Vein endothelial cell (primary cell): ENCODE data around the gene SPDEF. TPM values are rescaled to one million over a fixed set of nuclear protein-coding genes. Genes with fewer than 3 reads are reported as not detected.

Experiments
- total RNA-seq: library from RNA; depleted of rRNA; stranded (reverse); fragments of >200 nt; gene quantifications from 2 replicates; pipeline ENCODE4 v1.2.3, GENCODE V29; 2012

Gene SPDEF
- total RNA-seq, result not detected in 2 replicates

DNA sequence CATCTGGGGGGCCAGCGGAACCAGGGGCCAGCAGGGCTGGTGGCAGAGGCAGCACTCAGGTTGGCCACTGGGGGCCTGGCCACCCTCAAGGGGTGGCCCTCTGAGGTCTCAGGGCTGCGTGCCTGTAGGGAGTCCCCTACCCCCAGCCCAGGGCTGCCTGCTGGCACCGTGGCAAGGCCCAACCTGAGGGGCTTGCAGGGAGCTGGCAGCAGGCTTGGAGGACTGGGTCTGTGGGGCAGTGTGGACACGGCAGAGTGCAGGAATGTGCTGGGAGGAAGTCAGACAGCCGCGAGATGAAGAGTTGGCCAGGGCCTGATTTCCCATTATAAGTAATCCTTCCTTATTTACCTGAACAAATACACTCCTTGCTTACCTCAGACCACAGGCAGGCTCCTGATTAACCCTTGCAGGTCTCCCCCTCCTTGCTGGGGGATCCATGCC, at the start of gene SPDEF:
Gene SPDEF, minus strand, starts transcription at position 299 of the 441 bp plus-strand sequence. CDS start 11,874 bp downstream, outside the sequence.

Other genes with a start within 250 kb of the SPDEF start
- 40.5 and 45.5 TPM in 2 replicates for gene NUDT3, start 163.7 kb downstream of the SPDEF start, total RNA-seq
- gene RPS10, start 130.3 kb downstream of the SPDEF start, total RNA-seq, result 2,319 and 2,796 TPM in 2 replicates
- not detected in 2 replicates for gene PACSIN1, start 90.3 kb downstream of the SPDEF start, total RNA-seq
- 32.7 and 38.8 TPM in 2 replicates for gene ILRUN, start 140.4 kb upstream of the SPDEF start, total RNA-seq
- 88.8 and 97.2 TPM in 2 replicates for gene SNRPC, start 201.2 kb upstream of the SPDEF start, total RNA-seq
- gene BLTP3A, start 235.8 kb upstream of the SPDEF start, total RNA-seq, result 10.9 and 12.4 TPM in 2 replicates